PFSK-1 (cell line): ENCODE results near the gene GNAO1.

Experiments used
- POLR2AphosphoS5 ChIP-seq: IDR thresholded peaks from 2 replicates; pipeline ENCODE4 v1.6.1; 2012; ENCODE audit warnings: low read depth, mild to moderate bottlenecking, control low read depth, low read length, moderate library complexity
- SIN3A ChIP-seq: IDR thresholded peaks from 2 replicates; pipeline ENCODE4 v1.6.1; 2012; ENCODE audit warnings: mild to moderate bottlenecking, low read length, moderate library complexity, borderline replicate concordance; ENCODE audit not compliant: insufficient read depth
- TAF1 ChIP-seq: IDR thresholded peaks from 2 replicates; pipeline ENCODE4 v1.6.1; 2012; ENCODE audit warnings: low read length, control low read depth, borderline replicate concordance; ENCODE audit not compliant: insufficient read depth

- TF ChIP-seq POLR2AphosphoS5 (no peak), TAF1 (no peak), SIN3A (no peak)
These were observed 43.4 kb downstream of the GNAO1 start for GRCh38 chr16:56234737-56235136.
